HepG2 (cell line): ENCODE measurements around the gene C1S. TPM values are rescaled to one million over a fixed set of nuclear protein-coding genes. Genes with fewer than 3 reads are reported as not detected.

Experiments used
- GFI1 ChIP-seq: sonication (generic); formaldehyde crosslinking; IDR thresholded peaks from 2 replicates; pipeline ENCODE4 v1.5.0; 2020; ENCODE audit warnings: missing genetic modification reagents, mild to moderate bottlenecking, borderline replicate concordance
- GTF3A ChIP-seq: sonication (generic); formaldehyde crosslinking; conservative IDR thresholded peaks from 2 replicates; pipeline ENCODE4 v1.4.0; 2020; ENCODE audit warnings: mild to moderate bottlenecking, missing genetic modification reagents
- HDAC2 ChIP-seq: sonication (generic); formaldehyde crosslinking; IDR thresholded peaks from 2 replicates; pipeline ENCODE4 v1.4.0; 2020; ENCODE audit warnings: missing genetic modification reagents
- HMG20A ChIP-seq: IDR thresholded peaks from 2 replicates; pipeline ENCODE4 v1.6.1; 2016; ENCODE audit warnings: borderline replicate concordance
- HMG20B ChIP-seq: conservative IDR thresholded peaks from 2 replicates; pipeline ENCODE4 v1.6.1; 2016; ENCODE audit warnings: missing genetic modification reagents, missing compliant biosample characterization
- REL ChIP-seq: sonication (generic); formaldehyde crosslinking; conservative IDR thresholded peaks from 2 replicates; pipeline ENCODE4 v1.8.0; 2022; ENCODE audit warnings: mild to moderate bottlenecking, missing genetic modification reagents, moderate library complexity
- SAFB2 ChIP-seq: sonication (generic); formaldehyde crosslinking; IDR thresholded peaks from 2 replicates; pipeline ENCODE4 v1.5.1; 2020; ENCODE audit warnings: missing genetic modification reagents, low read depth, mild to moderate bottlenecking, borderline replicate concordance
- STAG1 ChIP-seq: sonication (generic); formaldehyde crosslinking; IDR thresholded peaks from 2 replicates; pipeline ENCODE4 v1.4.0; 2020; ENCODE audit warnings: missing genetic modification reagents
- TEAD3 ChIP-seq: optimal IDR thresholded peaks from 2 replicates; pipeline ENCODE3; 2016; ENCODE audit warnings: borderline replicate concordance
- ZNF24 ChIP-seq: fragments of 450-650 bp; IDR thresholded peaks from 2 replicates; pipeline ENCODE4 v1.6.1; 2017; ENCODE audit warnings: antibody characterized with exemption, mild to moderate bottlenecking
- ZZZ3 ChIP-seq: sonication (generic); formaldehyde crosslinking; IDR thresholded peaks from 2 replicates; pipeline ENCODE4 v1.4.0; 2020; ENCODE audit warnings: missing genetic modification reagents, mild to moderate bottlenecking, borderline replicate concordance
- polyA plus RNA-seq, 8 experiments: library from polyadenylated mRNA; depleted of rRNA in 3 of 8; stranded (reverse) in 7 of 8; unstranded in 1 of 8; fragments of >200 nt; fragmentation: Illumina TruSeq in 4 of 8; extraction: Trizol in 4 of 8; gene quantifications; 2 replicates each; pipeline versions ENCODE4 v1.2.1 to v1.2.3, GENCODE V29; 2011 to 2016; ENCODE audit warnings: low read depth in 4 of 8, missing spikeins in 1 of 8, mixed read lengths in 1 of 8; ENCODE audit not compliant: insufficient read depth in 1 of 8
- total RNA-seq, 5 experiments: library from RNA; depleted of rRNA; stranded (reverse); fragments of >200 nt; fragmentation: Illumina TruSeq; extraction: Trizol; gene quantifications; 2 replicates each; pipeline ENCODE4 v1.2.3, GENCODE V29; 2016; ENCODE audit warnings: low read depth in 1 of 5
- TF ChIP-seq, protein P1 (sequence below): sonication (generic); formaldehyde crosslinking; IDR thresholded peaks from 2 replicates; pipeline ENCODE4 v1.5.0; 2020; ENCODE audit warnings: mild to moderate bottlenecking, missing genetic modification reagents, moderate library complexity
- TF ChIP-seq, protein P2 (sequence below): IDR thresholded peaks from 2 replicates; pipeline ENCODE4 v1.6.1; 2012; ENCODE audit warnings: inconsistent platforms
- TF ChIP-seq, protein P3 (sequence below): sonication (generic); formaldehyde crosslinking; IDR thresholded peaks from 2 replicates; pipeline ENCODE4 v1.4.0; 2020; ENCODE audit warnings: missing genetic modification reagents, borderline replicate concordance
- TF ChIP-seq, protein P4 (sequence below): sonication (generic); formaldehyde crosslinking; IDR thresholded peaks from 2 replicates; pipeline ENCODE4 v1.4.0; 2020; ENCODE audit warnings: missing genetic modification reagents
- TF ChIP-seq, protein P5 (sequence below): IDR thresholded peaks from 2 replicates; pipeline ENCODE4 v1.6.1; 2016; ENCODE audit warnings: missing compliant biosample characterization, missing genetic modification reagents, borderline replicate concordance
- TF ChIP-seq, protein P6 (sequence below): IDR thresholded peaks from 2 replicates; pipeline ENCODE4 v1.6.1; 2016; ENCODE audit warnings: control low read depth

C1S gene
- total and polyA plus RNA-seq, 2 of the 13 experiments (the other 11 are each of a cell fraction or from before 2014, with no cell fraction given): 14.5 to 18.2 TPM

DNA sequence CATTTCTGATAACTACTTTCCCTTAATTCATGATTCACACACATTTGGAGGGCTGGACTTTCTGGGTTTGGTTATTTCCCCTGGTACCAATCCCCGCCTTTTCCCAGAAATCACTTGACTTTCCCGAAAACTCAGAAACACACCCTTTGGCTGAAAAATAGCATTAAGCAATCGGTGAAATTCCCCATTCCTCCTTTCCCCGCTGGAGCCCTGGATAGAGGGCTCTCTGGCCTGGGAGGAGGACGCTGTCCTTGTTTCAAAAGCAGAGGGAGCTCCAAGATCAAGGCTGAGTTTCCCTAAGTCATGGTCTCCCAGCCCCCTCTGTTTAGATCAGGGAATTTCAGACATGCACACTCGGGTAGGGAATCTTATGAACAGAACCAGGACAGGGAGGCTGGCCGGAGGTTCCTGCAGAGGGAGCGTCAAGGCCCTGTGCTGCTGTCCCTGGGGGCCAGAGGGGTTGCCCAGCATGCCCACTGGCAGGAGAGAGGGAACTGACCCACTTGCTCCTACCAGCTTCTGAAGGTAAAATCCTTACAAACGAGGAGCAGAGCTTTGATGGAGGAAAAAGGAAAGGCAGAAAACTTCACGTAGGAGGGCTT, at the start of gene C1S (continued):
- TF ChIP-seq REL: no peak
- no peak for TF ChIP-seq SAFB2 (CRISPR knock-in tag)
- no peak for TF ChIP-seq ZNF24
- TF ChIP-seq, protein P1, sequence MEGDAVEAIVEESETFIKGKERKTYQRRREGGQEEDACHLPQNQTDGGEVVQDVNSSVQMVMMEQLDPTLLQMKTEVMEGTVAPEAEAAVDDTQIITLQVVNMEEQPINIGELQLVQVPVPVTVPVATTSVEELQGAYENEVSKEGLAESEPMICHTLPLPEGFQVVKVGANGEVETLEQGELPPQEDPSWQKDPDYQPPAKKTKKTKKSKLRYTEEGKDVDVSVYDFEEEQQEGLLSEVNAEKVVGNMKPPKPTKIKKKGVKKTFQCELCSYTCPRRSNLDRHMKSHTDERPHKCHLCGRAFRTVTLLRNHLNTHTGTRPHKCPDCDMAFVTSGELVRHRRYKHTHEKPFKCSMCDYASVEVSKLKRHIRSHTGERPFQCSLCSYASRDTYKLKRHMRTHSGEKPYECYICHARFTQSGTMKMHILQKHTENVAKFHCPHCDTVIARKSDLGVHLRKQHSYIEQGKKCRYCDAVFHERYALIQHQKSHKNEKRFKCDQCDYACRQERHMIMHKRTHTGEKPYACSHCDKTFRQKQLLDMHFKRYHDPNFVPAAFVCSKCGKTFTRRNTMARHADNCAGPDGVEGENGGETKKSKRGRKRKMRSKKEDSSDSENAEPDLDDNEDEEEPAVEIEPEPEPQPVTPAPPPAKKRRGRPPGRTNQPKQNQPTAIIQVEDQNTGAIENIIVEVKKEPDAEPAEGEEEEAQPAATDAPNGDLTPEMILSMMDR: peak; percentile 94
- TF ChIP-seq, protein P2, sequence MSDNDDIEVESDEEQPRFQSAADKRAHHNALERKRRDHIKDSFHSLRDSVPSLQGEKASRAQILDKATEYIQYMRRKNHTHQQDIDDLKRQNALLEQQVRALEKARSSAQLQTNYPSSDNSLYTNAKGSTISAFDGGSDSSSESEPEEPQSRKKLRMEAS: peak; percentile 50
- 0 out of 2 replicates have a peak, but pooled peaks have one; percentile 20 for TF ChIP-seq GFI1 (CRISPR knock-in tag)
- TF ChIP-seq, protein P3, sequence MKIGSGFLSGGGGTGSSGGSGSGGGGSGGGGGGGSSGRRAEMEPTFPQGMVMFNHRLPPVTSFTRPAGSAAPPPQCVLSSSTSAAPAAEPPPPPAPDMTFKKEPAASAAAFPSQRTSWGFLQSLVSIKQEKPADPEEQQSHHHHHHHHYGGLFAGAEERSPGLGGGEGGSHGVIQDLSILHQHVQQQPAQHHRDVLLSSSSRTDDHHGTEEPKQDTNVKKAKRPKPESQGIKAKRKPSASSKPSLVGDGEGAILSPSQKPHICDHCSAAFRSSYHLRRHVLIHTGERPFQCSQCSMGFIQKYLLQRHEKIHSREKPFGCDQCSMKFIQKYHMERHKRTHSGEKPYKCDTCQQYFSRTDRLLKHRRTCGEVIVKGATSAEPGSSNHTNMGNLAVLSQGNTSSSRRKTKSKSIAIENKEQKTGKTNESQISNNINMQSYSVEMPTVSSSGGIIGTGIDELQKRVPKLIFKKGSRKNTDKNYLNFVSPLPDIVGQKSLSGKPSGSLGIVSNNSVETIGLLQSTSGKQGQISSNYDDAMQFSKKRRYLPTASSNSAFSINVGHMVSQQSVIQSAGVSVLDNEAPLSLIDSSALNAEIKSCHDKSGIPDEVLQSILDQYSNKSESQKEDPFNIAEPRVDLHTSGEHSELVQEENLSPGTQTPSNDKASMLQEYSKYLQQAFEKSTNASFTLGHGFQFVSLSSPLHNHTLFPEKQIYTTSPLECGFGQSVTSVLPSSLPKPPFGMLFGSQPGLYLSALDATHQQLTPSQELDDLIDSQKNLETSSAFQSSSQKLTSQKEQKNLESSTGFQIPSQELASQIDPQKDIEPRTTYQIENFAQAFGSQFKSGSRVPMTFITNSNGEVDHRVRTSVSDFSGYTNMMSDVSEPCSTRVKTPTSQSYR (CRISPR knock-in tag): peak; percentile 86; the same call in 1 of the 2 replicates
- TF ChIP-seq ZZZ3: no peak
- peak; percentile 37; the same call in 1 of the 2 replicates for TF ChIP-seq HDAC2 (CRISPR knock-in tag)
- 0 out of 2 replicates have a peak, but pooled peaks have one; percentile 19 for TF ChIP-seq HMG20B (CRISPR knock-in tag)
- TF ChIP-seq STAG1 (CRISPR knock-in tag): peak; percentile 93
- TF ChIP-seq, protein P4, sequence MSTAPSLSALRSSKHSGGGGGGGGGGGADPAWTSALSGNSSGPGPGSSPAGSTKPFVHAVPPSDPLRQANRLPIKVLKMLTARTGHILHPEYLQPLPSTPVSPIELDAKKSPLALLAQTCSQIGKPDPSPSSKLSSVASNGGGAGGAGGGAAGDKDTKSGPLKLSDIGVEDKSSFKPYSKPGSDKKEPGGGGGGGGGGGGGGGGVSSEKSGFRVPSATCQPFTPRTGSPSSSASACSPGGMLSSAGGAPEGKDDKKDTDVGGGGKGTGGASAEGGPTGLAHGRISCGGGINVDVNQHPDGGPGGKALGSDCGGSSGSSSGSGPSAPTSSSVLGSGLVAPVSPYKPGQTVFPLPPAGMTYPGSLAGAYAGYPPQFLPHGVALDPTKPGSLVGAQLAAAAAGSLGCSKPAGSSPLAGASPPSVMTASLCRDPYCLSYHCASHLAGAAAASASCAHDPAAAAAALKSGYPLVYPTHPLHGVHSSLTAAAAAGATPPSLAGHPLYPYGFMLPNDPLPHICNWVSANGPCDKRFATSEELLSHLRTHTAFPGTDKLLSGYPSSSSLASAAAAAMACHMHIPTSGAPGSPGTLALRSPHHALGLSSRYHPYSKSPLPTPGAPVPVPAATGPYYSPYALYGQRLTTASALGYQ (CRISPR knock-in tag): no peak
- TF ChIP-seq GTF3A (CRISPR knock-in tag): no peak
- TF ChIP-seq HMG20A: peak; percentile 20; the same call in 1 of the 2 replicates
- TF ChIP-seq, protein P5, sequence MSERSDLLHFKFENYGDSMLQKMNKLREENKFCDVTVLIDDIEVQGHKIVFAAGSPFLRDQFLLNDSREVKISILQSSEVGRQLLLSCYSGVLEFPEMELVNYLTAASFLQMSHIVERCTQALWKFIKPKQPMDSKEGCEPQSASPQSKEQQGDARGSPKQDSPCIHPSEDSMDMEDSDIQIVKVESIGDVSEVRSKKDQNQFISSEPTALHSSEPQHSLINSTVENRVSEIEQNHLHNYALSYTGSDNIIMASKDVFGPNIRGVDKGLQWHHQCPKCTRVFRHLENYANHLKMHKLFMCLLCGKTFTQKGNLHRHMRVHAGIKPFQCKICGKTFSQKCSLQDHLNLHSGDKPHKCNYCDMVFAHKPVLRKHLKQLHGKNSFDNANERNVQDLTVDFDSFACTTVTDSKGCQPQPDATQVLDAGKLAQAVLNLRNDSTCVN (CRISPR knock-in tag): peak; percentile 44; the same call in 1 of the 2 replicates
- TF ChIP-seq TEAD3: peak; percentile 87
- TF ChIP-seq, protein P6, sequence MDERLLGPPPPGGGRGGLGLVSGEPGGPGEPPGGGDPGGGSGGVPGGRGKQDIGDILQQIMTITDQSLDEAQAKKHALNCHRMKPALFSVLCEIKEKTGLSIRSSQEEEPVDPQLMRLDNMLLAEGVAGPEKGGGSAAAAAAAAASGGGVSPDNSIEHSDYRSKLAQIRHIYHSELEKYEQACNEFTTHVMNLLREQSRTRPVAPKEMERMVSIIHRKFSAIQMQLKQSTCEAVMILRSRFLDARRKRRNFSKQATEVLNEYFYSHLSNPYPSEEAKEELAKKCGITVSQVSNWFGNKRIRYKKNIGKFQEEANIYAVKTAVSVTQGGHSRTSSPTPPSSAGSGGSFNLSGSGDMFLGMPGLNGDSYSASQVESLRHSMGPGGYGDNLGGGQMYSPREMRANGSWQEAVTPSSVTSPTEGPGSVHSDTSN (CRISPR knock-in tag): no peak
